Uterus (tissue), 2 donors: ENCODE results near the gene FRK.

ENCODE experiments used
- CTCF ChIP-seq, 4 experiments: fragments of 200-600 bp in 2 of 4; fragments of 450-650 bp in 2 of 4; sonication (generic) in 2 of 4; IDR thresholded peaks; one replicate each; pipeline ENCODE4 v1.5.1; 2016 to 2019; ENCODE audit warnings: antibody characterized with exemption in 4 of 4, mild to moderate bottlenecking in 2 of 4, moderate library complexity in 1 of 4
- POLR2A ChIP-seq, 2 donors: fragments of 450-650 bp; IDR thresholded peaks; one replicate each; pipeline ENCODE4 v1.6.1; 2016; ENCODE audit warnings: antibody characterized with exemption in 2 of 2, mild to moderate bottlenecking in 1 of 2, moderate library complexity in 1 of 2

GRCh38 chr6:115885636-115886366, 174.9 kb downstream of the FRK start:
- TF ChIP-seq CTCF (IDR thresholded peaks at IDR 0.05) = no peak
- no peak for TF ChIP-seq POLR2A (IDR thresholded peaks at IDR 0.05)
